B cell (primary cell): ENCODE data around the gene NHS.

ENCODE experiments used
- CTCF ChIP-seq: fragments of 200-600 bp; IDR thresholded peaks from one replicate; pipeline ENCODE4 v1.8.0; 2022; ENCODE audit warnings: antibody characterized with exemption, mild to moderate bottlenecking
- EZH2 ChIP-seq: IDR thresholded peaks from 2 replicates; pipeline ENCODE4 v1.6.1; 2012; ENCODE audit warnings: borderline replicate concordance, low read depth, mild to moderate bottlenecking, moderate library complexity, low read length; ENCODE audit not compliant: insufficient read depth, poor library complexity, severe bottlenecking

- no peak for TF ChIP-seq EZH2
- no peak for TF ChIP-seq CTCF
These were observed 188.1 kb downstream of the NHS start for GRCh38 chrX:17563076-17563475.
